Ishikawa (cell line): ENCODE results near the gene TKT.

Source experiments
- CREB1 ChIP-seq: IDR thresholded peaks from 2 replicates; pipeline ENCODE4 v1.6.1; 2012; ENCODE audit warnings: low read depth
- RAD21 ChIP-seq: IDR thresholded peaks from 2 replicates; pipeline ENCODE4 v1.6.1; 2012; ENCODE audit warnings: low read depth
- TAF1 ChIP-seq: IDR thresholded peaks from 2 replicates; pipeline ENCODE4 v1.6.1; 2012; ENCODE audit warnings: low read depth, mild to moderate bottlenecking
- TF ChIP-seq, protein P1 (sequence below): IDR thresholded peaks from 2 replicates; pipeline ENCODE4 v1.6.1; 2012; ENCODE audit warnings: low read depth, mild to moderate bottlenecking
- TF ChIP-seq, protein P2 (sequence below): IDR thresholded peaks from 2 replicates; pipeline ENCODE4 v1.6.1; 2012
- TF ChIP-seq, protein P3 (sequence below): IDR thresholded peaks from 2 replicates; pipeline ENCODE4 v1.6.1; 2012

DNA sequence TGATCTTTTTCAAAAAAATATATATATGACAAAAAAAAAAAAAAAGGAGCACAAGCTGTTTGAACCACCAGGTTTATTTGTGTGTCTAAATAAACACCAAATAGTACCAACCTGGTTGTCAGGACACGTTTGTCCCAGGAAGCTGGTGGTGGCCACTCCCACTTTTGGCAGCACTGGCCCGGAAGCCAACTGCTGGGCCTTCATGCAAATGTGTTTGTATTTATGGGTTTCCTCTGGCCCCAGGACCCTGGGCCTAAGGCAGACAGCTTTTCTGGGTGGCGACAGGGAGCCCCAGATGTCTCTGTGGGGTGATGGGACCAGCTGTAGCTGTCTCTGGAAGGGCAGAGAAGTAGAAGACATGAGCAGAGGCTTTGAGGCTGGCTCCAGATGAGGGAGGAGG is 63.2 kb downstream of the TKT start:
- TF ChIP-seq TAF1, result no peak
- TF ChIP-seq, protein P1, sequence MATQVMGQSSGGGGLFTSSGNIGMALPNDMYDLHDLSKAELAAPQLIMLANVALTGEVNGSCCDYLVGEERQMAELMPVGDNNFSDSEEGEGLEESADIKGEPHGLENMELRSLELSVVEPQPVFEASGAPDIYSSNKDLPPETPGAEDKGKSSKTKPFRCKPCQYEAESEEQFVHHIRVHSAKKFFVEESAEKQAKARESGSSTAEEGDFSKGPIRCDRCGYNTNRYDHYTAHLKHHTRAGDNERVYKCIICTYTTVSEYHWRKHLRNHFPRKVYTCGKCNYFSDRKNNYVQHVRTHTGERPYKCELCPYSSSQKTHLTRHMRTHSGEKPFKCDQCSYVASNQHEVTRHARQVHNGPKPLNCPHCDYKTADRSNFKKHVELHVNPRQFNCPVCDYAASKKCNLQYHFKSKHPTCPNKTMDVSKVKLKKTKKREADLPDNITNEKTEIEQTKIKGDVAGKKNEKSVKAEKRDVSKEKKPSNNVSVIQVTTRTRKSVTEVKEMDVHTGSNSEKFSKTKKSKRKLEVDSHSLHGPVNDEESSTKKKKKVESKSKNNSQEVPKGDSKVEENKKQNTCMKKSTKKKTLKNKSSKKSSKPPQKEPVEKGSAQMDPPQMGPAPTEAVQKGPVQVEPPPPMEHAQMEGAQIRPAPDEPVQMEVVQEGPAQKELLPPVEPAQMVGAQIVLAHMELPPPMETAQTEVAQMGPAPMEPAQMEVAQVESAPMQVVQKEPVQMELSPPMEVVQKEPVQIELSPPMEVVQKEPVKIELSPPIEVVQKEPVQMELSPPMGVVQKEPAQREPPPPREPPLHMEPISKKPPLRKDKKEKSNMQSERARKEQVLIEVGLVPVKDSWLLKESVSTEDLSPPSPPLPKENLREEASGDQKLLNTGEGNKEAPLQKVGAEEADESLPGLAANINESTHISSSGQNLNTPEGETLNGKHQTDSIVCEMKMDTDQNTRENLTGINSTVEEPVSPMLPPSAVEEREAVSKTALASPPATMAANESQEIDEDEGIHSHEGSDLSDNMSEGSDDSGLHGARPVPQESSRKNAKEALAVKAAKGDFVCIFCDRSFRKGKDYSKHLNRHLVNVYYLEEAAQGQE, result no peak
- TF ChIP-seq, protein P2, sequence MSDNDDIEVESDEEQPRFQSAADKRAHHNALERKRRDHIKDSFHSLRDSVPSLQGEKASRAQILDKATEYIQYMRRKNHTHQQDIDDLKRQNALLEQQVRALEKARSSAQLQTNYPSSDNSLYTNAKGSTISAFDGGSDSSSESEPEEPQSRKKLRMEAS, result no peak
- no peak for TF ChIP-seq RAD21
- TF ChIP-seq, protein P3, sequence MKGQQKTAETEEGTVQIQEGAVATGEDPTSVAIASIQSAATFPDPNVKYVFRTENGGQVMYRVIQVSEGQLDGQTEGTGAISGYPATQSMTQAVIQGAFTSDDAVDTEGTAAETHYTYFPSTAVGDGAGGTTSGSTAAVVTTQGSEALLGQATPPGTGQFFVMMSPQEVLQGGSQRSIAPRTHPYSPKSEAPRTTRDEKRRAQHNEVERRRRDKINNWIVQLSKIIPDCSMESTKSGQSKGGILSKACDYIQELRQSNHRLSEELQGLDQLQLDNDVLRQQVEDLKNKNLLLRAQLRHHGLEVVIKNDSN, result no peak
- no peak for TF ChIP-seq CREB1
